DMS79 (cell line): Measurements from ENCODE around the gene PSMC4.
"Not testable (repeated sequence)": the region's sequence is repeated elsewhere in the genome, so short reads cannot be mapped to it uniquely, and the experiment has no call there.

ENCODE experiments used
- DNase-seq: peaks from one replicate; lab custom pipeline; 2025; lab: John Stamatoyannopoulos, UW

PSMC4 gene

GRCh38 chr19:39946532-39946931, 24.4 kb upstream of the PSMC4 start:
- DNase-seq = no peak

GRCh38 chr19:39949026-39949747, 21.8 kb upstream of the PSMC4 start:
- DNase-seq = no peak

GRCh38 chr19:39951065-39951650, 19.8 kb upstream of the PSMC4 start:
- no peak for DNase-seq

GRCh38 chr19:39951686-39952085, 19.3 kb upstream of the PSMC4 start:
- DNase-seq = no peak

GRCh38 chr19:39953915-39954314, 17.1 kb upstream of the PSMC4 start:
- no peak for DNase-seq

- not testable (repeated sequence) for DNase-seq
These were observed 13.1 kb upstream of the PSMC4 start for GRCh38 chr19:39957886-39958285.

- DNase-seq = not testable (repeated sequence)
These were observed 12.0 kb upstream of the PSMC4 start for GRCh38 chr19:39958942-39959341.

GRCh38 chr19:39959407-39959806, 11.6 kb upstream of the PSMC4 start:
- DNase-seq = not testable (repeated sequence)

GRCh38 chr19:39963898-39964297, 7.1 kb upstream of the PSMC4 start:
- no peak for DNase-seq

- DNase-seq = no peak
These were observed 4.3 kb upstream of the PSMC4 start for GRCh38 chr19:39966617-39967016.

- no peak for DNase-seq
These were observed 3.4 kb upstream of the PSMC4 start for GRCh38 chr19:39967561-39967960.

GRCh38 chr19:39968789-39969188, 2.2 kb upstream of the PSMC4 start:
- no peak for DNase-seq

- DNase-seq = peak; percentile 14
These were observed 1.7 kb upstream of the PSMC4 start for GRCh38 chr19:39969266-39969665.

- DNase-seq = no peak
These were observed 1.1 kb upstream of the PSMC4 start for GRCh38 chr19:39969681-39970424.

GRCh38 chr19:39970425-39970674, 615 bp upstream of the PSMC4 start:
- DNase-seq = no peak

- DNase-seq = no peak
These were observed 543 bp downstream of the PSMC4 start for GRCh38 chr19:39971380-39972035.

- DNase-seq = no peak
These were observed 3.6 kb downstream of the PSMC4 start for GRCh38 chr19:39974377-39975155.

GRCh38 chr19:39982883-39983282, 11.9 kb downstream of the PSMC4 start:
- DNase-seq = no peak

- no peak for DNase-seq
These were observed 12.8 kb downstream of the PSMC4 start for GRCh38 chr19:39983695-39984300.

- DNase-seq = no peak
These were observed 15.7 kb downstream of the PSMC4 start for GRCh38 chr19:39986643-39987042.

- no peak for DNase-seq
These were observed 16.2 kb downstream of the PSMC4 start for GRCh38 chr19:39987167-39987566.

- DNase-seq = no peak
These were observed 16.6 kb downstream of the PSMC4 start for GRCh38 chr19:39987596-39987995.
